Measurements from ENCODE around the gene FOSL1. TPM values are rescaled to one million over a fixed set of nuclear protein-coding genes. Genes with fewer than 3 reads are reported as not detected.

FOSL1 gene
- total RNA-seq, 1 experiment from 2014 or later = 33.7 TPM

DNA sequence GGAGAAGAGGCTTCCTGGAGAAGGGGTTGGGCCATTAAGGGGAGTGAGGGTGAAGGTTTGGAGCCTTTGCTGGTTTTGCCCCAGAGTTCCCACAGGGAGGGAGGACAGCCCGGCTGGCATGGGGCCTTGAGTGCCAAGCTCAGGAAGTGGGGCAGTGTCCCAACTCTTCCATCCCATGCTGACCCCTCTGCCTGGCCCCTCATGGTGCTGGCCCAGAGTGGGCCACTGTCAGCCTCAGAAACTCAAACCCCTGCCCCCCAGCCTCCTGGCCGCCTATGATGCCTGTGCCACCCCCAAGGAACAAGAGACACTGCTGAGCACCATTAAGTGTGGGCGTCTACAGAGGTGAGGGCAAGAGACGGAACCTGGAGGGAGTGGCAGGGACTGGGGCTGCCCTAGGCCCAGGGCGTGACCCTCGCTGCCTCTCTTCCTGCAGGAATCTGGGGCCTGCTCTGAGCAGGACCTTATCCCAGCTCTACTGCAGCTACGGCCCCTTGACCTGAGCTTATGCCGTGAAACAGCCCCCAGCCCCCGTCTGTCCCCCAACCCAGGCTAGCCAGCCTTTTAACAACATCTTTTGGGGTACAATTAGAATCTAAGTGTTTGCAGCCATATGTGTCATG lies 34.5 kb downstream of the FOSL1 start:
- Histone ChIP-seq H3T11ph (ENCODE audit: low read length) (no peak overlapping the region), H4K91ac (ENCODE audit: insufficient read length, low read depth, low read length) (no peak overlapping the region), H3K56ac (ENCODE audit: insufficient read length, low read depth, low read length) (no peak overlapping the region), H4K20me1 (ENCODE audit: control insufficient read depth, insufficient read depth, insufficient read length) (no peaks in the 10 kb centered on the region), H3K79me2 (ENCODE audit: insufficient read depth, low read length) (no peaks in the 10 kb centered on the region), H3K79me1 (ENCODE audit: insufficient read depth, low read depth, low read length, poor library complexity, severe bottlenecking) (no peaks in the 10 kb centered on the region), H2BK12ac (ENCODE audit: insufficient read length, low read depth, low read length) (no peak overlapping the region), H3K4me1 (ENCODE audit: insufficient read depth, low read length) (no peaks in the 10 kb centered on the region), H3K4me2 (ENCODE audit: insufficient read depth, insufficient read length, low read length) (no peak overlapping the region), H2AK5ac (ENCODE audit: insufficient read length, low read length) (no peak overlapping the region), H2BK20ac (ENCODE audit: low read depth, low read length, poor library complexity, severe bottlenecking) (no peak overlapping the region), H2BK15ac (ENCODE audit: low read depth, low read length) (no peak overlapping the region), H2BK120ac (ENCODE audit: low read depth, low read length, poor library complexity, severe bottlenecking) (no peak overlapping the region), H3K18ac (ENCODE audit: insufficient read length, low read depth, low read length) (no peak overlapping the region), H2AFZ (ENCODE audit: low read length) (no peak overlapping the region), H3K23me2 (ENCODE audit: insufficient read length, low read depth, low read length, poor library complexity, severe bottlenecking) (peaks cover 5% of the 10 kb centered on the region), H4K5ac (ENCODE audit: insufficient read length, low read depth, low read length) (no peak overlapping the region), H4K8ac (replicated peaks; ENCODE audit: insufficient read length, low read depth, low read length) (no peak overlapping the region), H3K14ac (ENCODE audit: insufficient read depth, low read length) (no peak overlapping the region), H3K27ac (ENCODE audit: insufficient read length, low read depth, low read length) (no peak overlapping the region), H3K9me3 (ENCODE audit: control insufficient read depth, low read depth, low read length) (no peaks in the 10 kb centered on the region), H3K27me3 (ENCODE audit: insufficient read depth, low read length) (no peaks in the 10 kb centered on the region; the same call in 1 of the 2 replicates), H2BK5ac (ENCODE audit: insufficient read length, low read length) (no peak overlapping the region), H3K9ac (ENCODE audit: extremely low read depth, insufficient read length, low read length) (no peak overlapping the region), H3K4ac (ENCODE audit: low read depth, low read length) (no peak overlapping the region), H3K23ac (ENCODE audit: insufficient read length, low read depth, low read length) (no peak overlapping the region)
- Mint-ChIP-seq H3K27ac (no peak overlapping the region), H3K27me3 (ENCODE audit: low read depth) (peaks cover 4% of the 10 kb centered on the region), H3K4me1 (peaks cover 18 to 19% of the 10 kb centered on the region in 2 experiments), H3K9me3 (no peaks in the 10 kb centered on the region), H3K4me3 (no peak overlapping the region; a peak in 2 of 5 replicates), H3K36me3 (ENCODE audit: insufficient read depth in 1 of 3, low read depth in 3 of 3) (peaks cover 24 to 41% (median 40%) of the 10 kb centered on the region in 3 experiments; a peak in 6 of 7 replicates)
- WGBS (ENCODE audit: extremely low coverage, insufficient read length, low lambda C conversion rate) = no CpG with 5 or more reads among the region's 9 CpGs
- no peak for DNase-seq
- TF ChIP-seq, protein P1, sequence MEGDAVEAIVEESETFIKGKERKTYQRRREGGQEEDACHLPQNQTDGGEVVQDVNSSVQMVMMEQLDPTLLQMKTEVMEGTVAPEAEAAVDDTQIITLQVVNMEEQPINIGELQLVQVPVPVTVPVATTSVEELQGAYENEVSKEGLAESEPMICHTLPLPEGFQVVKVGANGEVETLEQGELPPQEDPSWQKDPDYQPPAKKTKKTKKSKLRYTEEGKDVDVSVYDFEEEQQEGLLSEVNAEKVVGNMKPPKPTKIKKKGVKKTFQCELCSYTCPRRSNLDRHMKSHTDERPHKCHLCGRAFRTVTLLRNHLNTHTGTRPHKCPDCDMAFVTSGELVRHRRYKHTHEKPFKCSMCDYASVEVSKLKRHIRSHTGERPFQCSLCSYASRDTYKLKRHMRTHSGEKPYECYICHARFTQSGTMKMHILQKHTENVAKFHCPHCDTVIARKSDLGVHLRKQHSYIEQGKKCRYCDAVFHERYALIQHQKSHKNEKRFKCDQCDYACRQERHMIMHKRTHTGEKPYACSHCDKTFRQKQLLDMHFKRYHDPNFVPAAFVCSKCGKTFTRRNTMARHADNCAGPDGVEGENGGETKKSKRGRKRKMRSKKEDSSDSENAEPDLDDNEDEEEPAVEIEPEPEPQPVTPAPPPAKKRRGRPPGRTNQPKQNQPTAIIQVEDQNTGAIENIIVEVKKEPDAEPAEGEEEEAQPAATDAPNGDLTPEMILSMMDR (conservative IDR thresholded peaks at IDR 0.05) = no peak

Data from H9 (cell line).